ENCODE data around the gene TMOD1.
"Not testable (repeated sequence)": the region's sequence is repeated elsewhere in the genome, so short reads cannot be mapped to it uniquely, and the experiment has no call there.

Gene TMOD1

DNA sequence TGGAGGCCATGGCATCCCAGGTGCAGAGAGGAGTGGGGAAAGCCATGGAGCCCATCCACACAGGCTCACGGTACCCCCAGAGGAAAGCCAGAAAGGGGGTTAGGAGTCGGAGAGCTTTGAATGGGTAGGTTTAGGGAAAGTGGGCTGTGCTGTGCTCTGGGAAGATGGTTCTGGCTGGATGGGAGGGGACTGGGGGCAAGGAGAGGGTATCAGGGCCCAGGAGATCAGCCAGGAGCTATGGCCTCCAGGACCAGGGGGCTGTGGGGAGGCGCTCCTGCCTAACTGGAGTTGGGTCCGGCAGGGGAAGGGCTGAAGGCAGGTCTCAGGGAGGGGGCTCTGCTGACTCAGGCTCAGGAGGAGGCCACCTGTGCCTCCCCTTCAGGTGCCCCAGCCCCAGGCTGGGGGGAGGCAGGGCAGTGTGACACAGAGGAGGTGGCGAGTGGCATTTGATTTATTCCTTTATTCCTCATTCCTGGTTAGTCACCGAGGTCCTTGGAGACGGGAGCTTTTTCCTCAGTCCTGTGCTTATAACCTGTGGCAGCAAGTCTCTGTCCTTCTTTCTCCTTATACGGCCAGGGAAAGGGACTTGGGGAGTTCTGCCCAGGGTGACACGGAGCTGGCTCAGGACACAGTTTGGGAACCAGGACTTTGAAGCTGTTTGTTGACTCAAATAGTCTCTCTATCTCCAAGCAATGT is 70.9 kb downstream of the TMOD1 start:
- in situ Hi-C loops (cut with HindIII; ENCODE audit: low pct_unique_long_range_greater_than_20kb, low sequenced_read_pairs), result no loop called here
- no peak for DNase-seq (ENCODE audit: low read depth in 1 of 2, low spot score in 1 of 2)
- no peak for TF ChIP-seq JUND (IDR thresholded peaks at IDR 0.05; ENCODE audit: low read depth)

DNA sequence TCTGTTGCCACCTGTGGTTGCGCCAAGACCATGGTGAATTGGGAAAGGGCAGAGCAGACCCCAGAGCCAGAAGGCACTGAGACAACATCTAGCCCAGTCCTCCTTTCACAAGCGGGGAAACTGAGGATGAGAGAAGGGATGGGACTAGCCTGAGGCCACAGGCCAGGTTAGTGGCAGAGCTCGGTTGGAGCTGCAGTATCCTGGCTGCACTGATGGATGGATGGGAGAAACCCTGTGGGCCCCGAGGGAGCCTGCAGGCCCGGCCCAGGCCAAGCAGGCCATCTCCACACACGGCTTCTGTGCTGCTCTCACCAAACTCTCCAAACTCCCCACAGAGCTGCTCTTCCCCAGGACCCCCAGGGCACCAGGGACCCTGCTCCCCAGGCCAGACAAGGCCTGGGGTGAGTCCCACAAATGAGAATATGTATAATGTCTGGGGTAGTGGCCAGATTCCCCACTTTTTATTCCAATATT is 71.5 kb downstream of the TMOD1 start:
- TF ChIP-seq JUND (IDR thresholded peaks at IDR 0.05; ENCODE audit: low read depth), result no peak
- in situ Hi-C loops (cut with HindIII; ENCODE audit: low pct_unique_long_range_greater_than_20kb, low sequenced_read_pairs), result no loop called here
- DNase-seq (ENCODE audit: low read depth in 1 of 2, low spot score in 1 of 2), result no peak

DNA sequence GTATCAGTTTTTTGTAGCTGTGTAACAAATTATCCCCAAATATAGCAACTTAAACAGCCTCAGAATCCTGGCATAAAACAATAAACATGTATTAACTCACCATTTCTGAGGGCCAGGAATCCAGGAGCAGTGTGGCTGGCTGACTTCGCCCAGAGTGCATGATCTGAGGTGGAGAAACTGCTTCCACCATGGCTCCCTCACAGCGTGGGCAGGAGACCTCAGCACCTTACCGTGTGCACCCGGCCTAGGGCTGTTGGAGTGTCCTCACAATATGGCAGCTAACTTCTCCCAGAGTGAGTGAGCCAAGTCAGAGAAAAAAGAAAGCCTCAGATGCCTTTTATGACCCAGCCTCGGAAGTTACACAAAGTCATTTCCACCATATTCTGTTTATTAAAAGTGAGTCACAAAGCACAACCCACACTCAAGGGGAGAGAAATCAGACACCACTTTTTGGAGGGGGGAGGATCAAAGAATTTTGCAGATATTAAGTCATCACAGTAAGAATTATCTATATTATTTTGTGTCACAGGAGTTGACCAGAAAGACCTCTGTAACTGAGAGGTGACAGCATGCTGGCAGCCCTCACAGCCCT is 72.1 kb downstream of the TMOD1 start:
- no peak for TF ChIP-seq JUND (IDR thresholded peaks at IDR 0.05; ENCODE audit: low read depth)
- in situ Hi-C loops (cut with HindIII; ENCODE audit: low pct_unique_long_range_greater_than_20kb, low sequenced_read_pairs), result no loop called here
- no peak for DNase-seq (ENCODE audit: low read depth in 1 of 2, low spot score in 1 of 2)

DNA sequence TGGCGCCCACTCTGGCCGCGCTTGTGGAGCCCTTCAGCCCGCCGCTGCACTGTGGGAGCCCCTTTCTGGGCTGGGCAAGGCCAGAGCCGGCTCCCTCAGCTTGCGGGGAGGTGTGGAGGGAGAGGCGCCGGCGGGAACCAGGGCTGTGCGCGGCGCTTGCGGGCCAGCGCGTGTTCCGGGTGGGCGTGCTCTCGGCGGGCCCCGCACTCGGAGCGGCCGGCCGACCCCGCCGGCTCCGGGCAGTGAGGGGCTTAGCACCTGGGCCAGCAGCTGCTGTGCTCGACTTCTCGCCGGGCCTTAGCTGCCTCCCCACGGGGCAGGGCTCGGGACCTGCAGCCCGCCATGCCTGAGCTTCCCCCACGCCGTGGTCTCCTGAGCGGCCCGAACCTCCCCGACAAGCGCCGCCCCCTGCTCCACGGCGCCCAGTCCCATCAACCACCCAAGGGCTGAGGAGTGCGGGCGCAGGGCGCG is 72.7 kb downstream of the TMOD1 start:
- DNase-seq (ENCODE audit: low read depth in 1 of 2, low spot score in 1 of 2); in situ Hi-C loops (cut with HindIII; ENCODE audit: low pct_unique_long_range_greater_than_20kb, low sequenced_read_pairs): not testable (repeated sequence)

DNA sequence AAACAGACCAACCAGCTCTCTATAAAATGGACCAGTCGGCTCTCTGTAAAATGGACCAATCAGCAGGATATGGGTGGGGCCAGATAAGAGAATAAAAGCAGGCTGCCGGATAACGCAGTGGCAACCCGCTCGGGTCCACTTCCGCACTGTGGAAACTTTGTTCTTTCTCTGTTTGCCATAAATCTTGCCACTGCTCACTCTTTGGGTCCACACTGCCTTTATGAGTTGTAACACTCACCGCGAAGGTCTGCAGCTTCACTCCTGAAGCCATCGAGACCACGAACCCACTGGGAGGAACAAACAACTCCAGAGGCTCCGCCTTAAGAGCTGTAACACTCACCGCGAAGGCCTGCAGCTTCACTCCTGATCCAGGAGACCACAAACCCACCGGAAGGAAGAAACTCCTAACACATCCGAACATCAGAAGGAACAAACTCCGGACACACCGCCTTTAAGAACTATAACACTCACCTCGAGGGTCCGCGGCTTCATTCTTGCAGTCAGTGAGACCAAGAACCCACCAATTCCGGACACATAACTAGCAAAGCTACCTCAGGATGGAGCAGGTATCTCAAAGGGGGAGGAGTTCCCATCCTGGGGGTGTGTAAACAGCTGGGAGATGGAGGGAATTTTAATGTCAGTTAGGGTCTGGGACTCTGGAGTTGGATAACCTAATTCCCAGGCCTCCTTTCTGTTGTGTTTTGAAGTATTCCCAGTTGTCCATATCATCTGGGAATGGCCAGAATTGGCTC is 73.6 kb downstream of the TMOD1 start:
- DNase-seq (ENCODE audit: low read depth in 1 of 2, low spot score in 1 of 2); in situ Hi-C loops (cut with HindIII; ENCODE audit: low pct_unique_long_range_greater_than_20kb, low sequenced_read_pairs): not testable (repeated sequence)

DNA sequence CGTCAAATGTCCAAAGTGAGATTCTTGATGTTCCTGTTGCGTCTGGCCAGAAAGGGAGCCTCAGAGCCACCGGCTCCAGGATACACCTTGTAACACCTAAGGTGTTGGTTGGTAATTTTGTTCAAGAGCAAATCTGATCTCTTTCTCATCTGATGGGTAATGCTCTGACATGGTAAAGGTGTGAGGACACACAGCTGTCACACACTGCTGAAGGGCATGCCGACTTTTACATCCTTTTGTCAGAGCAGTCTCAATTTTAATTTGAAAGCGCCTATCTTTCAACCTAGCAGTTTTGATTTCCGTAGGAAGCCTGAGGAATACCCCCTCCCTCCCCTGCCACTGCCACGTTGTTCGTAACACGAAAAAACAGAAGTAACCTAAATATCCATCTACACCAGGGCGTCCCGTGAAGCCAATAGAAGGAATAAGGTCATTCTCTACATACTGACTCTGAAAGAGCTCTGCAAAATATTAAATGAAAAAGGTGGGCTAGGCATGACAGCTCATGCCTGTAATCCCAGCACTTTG is 74.3 kb downstream of the TMOD1 start:
- TF ChIP-seq JUND (IDR thresholded peaks at IDR 0.05; ENCODE audit: low read depth), result no peak
- in situ Hi-C loops (cut with HindIII; ENCODE audit: low pct_unique_long_range_greater_than_20kb, low sequenced_read_pairs), result no loop called here

DNA sequence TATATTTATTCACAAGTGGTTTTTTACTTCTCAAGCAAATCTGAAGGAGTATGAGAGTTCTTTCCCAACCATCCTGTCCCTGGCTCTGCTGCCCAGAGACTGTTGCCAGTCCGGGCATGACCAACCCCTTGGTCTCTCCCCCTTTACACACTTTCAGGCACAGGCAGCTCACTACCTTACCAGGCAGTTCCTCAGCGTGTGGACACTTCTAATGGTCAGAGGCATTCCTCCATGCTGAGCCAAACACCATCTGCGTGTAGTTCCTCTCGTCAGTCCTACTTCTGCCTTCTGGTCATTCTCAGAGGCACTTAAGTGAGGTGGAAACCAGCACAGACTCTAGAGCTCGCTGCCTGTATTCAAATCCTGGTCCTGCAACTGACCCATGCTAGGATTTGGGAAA is 75.6 kb downstream of the TMOD1 start:
- no peak for DNase-seq (ENCODE audit: low read depth in 1 of 2, low spot score in 1 of 2)
- in situ Hi-C loops (cut with HindIII; ENCODE audit: low pct_unique_long_range_greater_than_20kb, low sequenced_read_pairs), result no loop called here
- no peak for TF ChIP-seq JUND (IDR thresholded peaks at IDR 0.05; ENCODE audit: low read depth)

More for the DNA sequence above, 74.3 kb downstream of the TMOD1 start:
- DNase-seq (ENCODE audit: low read depth in 1 of 2, low spot score in 1 of 2), result no peak

DNA sequence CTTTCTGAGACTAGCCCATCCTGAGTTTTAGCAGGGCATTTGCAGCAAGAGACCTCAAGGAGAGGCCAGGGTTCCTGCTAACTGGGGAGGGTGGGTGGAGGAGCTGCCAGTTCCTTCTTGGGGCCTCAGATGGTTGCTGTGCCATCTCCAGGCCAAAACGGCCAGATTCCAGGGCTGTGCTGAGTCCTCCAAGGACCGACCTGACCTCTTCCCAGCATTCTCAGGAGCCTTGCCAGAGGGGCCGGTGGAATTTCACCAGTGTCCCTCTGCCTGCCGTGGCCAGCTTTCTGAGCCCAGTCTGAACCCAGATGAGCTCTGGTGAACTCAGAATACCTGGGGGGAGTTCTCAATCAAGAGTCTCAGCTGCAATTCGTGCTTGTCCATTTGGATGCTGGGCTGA is 77.4 kb downstream of the TMOD1 start:
- no peak for TF ChIP-seq JUND (IDR thresholded peaks at IDR 0.05; ENCODE audit: low read depth)
- in situ Hi-C loops (cut with HindIII; ENCODE audit: low pct_unique_long_range_greater_than_20kb, low sequenced_read_pairs), result no loop called here
- DNase-seq (ENCODE audit: low read depth in 1 of 2, low spot score in 1 of 2), result no peak

DNA sequence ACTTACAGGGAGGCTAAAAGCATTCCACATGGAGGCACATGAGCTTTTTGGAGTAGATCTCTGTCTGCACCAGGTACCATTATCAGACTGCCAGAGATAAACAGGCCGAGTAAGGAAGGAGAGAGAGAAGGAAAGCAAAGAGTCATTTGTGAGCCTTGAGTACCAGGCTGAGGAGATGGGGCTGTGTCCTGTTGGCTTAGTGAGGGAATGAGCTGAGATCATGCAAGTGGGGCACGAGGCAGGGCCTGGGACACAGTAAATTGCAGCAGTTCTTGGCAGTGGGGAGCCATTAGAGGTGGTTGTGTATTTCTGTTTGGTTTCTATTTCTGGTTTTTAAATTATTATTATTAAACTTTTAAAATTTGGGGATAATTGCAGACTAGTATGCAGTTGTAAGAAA is 78.4 kb downstream of the TMOD1 start:
- no peak for DNase-seq (ENCODE audit: low read depth in 1 of 2, low spot score in 1 of 2)
- in situ Hi-C loops (cut with HindIII; ENCODE audit: low pct_unique_long_range_greater_than_20kb, low sequenced_read_pairs), result no loop called here
- no peak for TF ChIP-seq JUND (IDR thresholded peaks at IDR 0.05; ENCODE audit: low read depth)

DNA sequence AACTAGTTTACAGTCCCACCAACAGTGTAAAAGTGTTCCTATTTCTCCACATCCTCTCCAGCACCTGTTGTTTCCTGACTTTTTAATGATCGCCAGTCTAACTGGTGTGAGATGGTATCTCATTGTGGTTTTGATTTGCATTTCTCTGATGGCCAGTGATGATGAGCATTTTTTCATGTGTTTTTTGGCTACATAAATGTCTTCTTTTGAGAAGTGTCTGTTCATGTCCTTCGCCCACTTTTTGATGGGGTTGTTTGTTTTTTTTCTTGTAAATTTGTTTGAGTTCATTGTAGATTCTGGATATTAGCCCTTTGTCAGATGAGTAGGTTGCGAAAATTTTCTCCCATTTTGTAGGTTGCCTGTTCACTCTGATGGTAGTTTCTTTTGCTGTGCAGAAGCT is 80.1 kb downstream of the TMOD1 start:
- DNase-seq (ENCODE audit: low read depth in 1 of 2, low spot score in 1 of 2); in situ Hi-C loops (cut with HindIII; ENCODE audit: low pct_unique_long_range_greater_than_20kb, low sequenced_read_pairs): not testable (repeated sequence)

DNA sequence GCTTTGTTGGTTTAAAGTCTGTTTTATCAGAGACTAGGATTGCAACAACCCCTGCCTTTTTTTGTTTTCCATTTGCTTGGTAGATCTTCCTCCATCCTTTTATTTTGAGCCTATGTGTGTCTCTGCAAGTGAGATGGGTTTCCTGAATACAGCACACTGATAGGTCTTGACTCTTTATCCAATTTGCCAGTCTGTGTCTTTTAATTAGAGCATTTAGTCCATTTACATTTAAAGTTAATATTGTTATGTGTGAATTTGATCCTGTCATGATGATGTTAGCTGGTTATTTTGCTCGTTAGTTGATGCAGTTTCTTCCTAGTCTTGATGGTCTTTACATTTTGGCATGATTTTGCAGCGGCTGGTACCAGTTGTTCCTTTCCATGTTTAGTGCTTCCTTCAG is 83.3 kb downstream of the TMOD1 start:
- in situ Hi-C loops (cut with HindIII; ENCODE audit: low pct_unique_long_range_greater_than_20kb, low sequenced_read_pairs); DNase-seq (ENCODE audit: low read depth in 1 of 2, low spot score in 1 of 2): not testable (repeated sequence)

DNA sequence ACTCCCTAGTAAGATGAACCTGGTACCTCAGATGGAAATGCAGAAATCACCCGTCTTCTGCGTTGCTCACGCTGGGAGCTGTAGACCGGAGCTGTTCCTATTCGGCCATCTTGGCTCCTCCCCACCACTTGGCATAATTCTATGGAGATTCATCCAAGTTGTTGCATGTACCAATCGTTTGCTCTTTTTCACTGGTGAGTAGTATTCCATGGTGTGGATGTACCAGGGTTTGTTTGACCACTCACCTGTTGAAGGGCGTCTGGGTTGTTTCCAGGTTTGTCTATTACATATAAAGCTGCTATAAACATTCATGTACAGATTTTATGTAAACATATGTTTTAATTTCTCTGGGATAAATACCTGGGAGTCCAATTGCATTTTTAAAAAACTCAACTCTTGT is 85.4 kb downstream of the TMOD1 start:
- DNase-seq (ENCODE audit: low read depth in 1 of 2, low spot score in 1 of 2); in situ Hi-C loops (cut with HindIII; ENCODE audit: low pct_unique_long_range_greater_than_20kb, low sequenced_read_pairs): not testable (repeated sequence)

DNA sequence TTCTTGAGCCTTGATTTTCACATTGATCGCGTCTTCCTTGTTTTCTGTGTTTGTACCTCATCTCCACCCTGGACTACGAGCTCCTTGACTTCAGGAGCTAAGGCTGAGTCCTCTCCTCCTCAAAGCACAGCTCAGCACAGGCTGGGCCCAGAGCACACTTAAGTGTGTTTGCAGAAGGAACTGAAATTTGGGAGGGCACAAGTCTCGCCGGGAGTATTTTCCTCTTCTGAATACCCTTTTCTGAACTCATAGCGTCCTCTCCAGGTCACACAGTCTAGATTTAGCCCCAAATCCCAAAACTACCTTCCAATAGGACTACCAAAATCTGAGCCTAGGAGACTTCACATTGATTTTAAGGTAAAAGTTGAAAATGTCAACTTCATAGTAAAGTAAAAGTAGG is 90.1 kb downstream of the TMOD1 start:
- in situ Hi-C loops (cut with HindIII; ENCODE audit: low pct_unique_long_range_greater_than_20kb, low sequenced_read_pairs), result no loop called here
- DNase-seq (ENCODE audit: low read depth in 1 of 2, low spot score in 1 of 2), result no peak
- no peak for TF ChIP-seq JUND (IDR thresholded peaks at IDR 0.05; ENCODE audit: low read depth)

All from T47D (cell line).